T1000 (cell line): ENCODE data around the gene IL9.
"Not testable (repeated sequence)": the region's sequence is repeated elsewhere in the genome, so short reads cannot be mapped to it uniquely, and the experiment has no call there.

ENCODE experiments used
- DNase-seq: peaks from one replicate; lab custom pipeline; 2025; ENCODE audit warnings: mixed read lengths; lab: John Stamatoyannopoulos, UW

The IL9 gene

GRCh38 chr5:135869276-135869675, 26.4 kb downstream of the IL9 start:
- no peak for DNase-seq

GRCh38 chr5:135868681-135869080, 27.0 kb downstream of the IL9 start:
- no peak for DNase-seq

- no peak for DNase-seq
Measured at GRCh38 chr5:135867599-135867998, 28.0 kb downstream of the IL9 start.

- no peak for DNase-seq
Measured at GRCh38 chr5:135866016-135866415, 29.6 kb downstream of the IL9 start.

- no peak for DNase-seq
Measured at GRCh38 chr5:135864503-135865435, 30.9 kb downstream of the IL9 start.

GRCh38 chr5:135862744-135863143, 32.9 kb downstream of the IL9 start:
- no peak for DNase-seq

GRCh38 chr5:135862086-135862485, 33.6 kb downstream of the IL9 start:
- no peak for DNase-seq

GRCh38 chr5:135861641-135862040, 34.0 kb downstream of the IL9 start:
- DNase-seq: no peak

GRCh38 chr5:135859641-135860040, 36.0 kb downstream of the IL9 start:
- DNase-seq: no peak

- not testable (repeated sequence) for DNase-seq
Measured at GRCh38 chr5:135859186-135859585, 36.5 kb downstream of the IL9 start.

- no peak for DNase-seq
Measured at GRCh38 chr5:135857630-135858311, 37.9 kb downstream of the IL9 start.

GRCh38 chr5:135851915-135852845, 43.5 kb downstream of the IL9 start:
- DNase-seq: no peak

GRCh38 chr5:135851186-135851914, 44.3 kb downstream of the IL9 start:
- DNase-seq: no peak

GRCh38 chr5:135850671-135851070, 45.0 kb downstream of the IL9 start:
- no peak for DNase-seq

GRCh38 chr5:135850231-135850630, 45.4 kb downstream of the IL9 start:
- DNase-seq: no peak

GRCh38 chr5:135847976-135848375, 47.7 kb downstream of the IL9 start:
- no peak for DNase-seq

GRCh38 chr5:135846311-135846710, 49.3 kb downstream of the IL9 start:
- no peak for DNase-seq

- DNase-seq: no peak
Measured at GRCh38 chr5:135843571-135844337, 51.9 kb downstream of the IL9 start.

GRCh38 chr5:135842737-135843136, 52.9 kb downstream of the IL9 start:
- no peak for DNase-seq
